NCI-H2107 (cell line): ENCODE results near the gene NRXN3.

Experiments
- DNase-seq: peaks from one replicate; lab custom pipeline; 2025; lab: John Stamatoyannopoulos, UW

Gene NRXN3

DNA sequence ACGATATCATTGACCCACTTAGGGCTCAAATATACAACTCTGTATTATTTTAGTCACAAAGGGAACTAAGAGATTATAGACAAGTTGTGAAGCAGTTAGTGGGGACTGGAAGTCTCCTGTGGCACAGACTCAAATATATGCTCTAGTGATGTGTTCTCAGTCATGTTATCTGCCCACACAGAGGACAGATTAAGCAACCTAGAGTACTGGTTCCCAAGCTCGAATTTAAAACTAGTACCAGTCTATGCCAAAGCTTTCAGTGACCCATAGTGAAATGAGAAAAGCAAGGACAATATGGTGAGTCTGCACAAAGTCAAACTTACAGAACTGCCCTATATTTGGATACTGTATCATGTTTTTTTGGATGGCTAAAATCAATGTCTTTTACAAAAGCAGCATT is 1651.9 kb downstream of the NRXN3 start:
- DNase-seq = no peak

- no peak for DNase-seq
These were observed 1654.9 kb downstream of the NRXN3 start for GRCh38 chr14:79825046-79825521.

DNA sequence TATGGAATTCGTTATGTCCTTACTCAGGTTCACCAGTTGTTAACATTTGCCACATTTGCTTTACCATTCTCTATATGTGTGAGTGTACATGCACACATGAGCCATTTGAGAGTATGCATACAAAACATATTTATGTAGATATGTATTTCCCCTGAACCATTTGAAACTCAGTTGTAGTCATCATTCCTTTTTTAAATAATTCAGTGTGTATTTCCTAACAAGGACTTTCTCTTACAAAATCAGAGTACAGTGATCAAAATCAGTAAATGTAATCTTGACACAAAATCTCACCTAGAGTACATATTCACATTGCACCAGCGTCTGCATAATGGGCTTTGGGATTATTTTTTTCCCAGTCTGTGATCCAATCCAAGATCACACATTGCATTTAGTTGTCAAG is 1656.2 kb downstream of the NRXN3 start:
- no peak for DNase-seq

GRCh38 chr14:79829405-79830166 is 1659.4 kb downstream of the NRXN3 start:
- DNase-seq = no peak

- no peak for DNase-seq
These were observed 1661.2 kb downstream of the NRXN3 start for GRCh38 chr14:79831195-79831892.

DNA sequence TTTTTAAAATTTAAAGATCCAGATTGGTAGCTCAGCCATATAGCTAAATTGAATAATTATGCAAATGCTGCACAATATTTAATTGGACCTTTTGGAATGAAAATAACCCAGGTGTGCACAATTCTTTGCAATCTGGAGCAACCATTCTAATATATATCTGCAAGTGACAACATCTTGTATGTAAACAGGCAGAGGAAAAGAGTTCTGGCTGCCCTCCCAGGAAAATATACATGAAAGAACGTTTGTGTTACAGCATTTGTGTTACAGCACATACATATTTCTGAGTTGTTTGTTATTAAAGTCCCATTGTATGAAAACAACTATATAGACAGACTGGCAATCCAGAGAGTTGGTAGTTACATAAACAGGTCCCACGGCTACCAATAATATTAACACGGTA is 1663.6 kb downstream of the NRXN3 start:
- DNase-seq = no peak

GRCh38 chr14:79834868-79835267 is 1664.7 kb downstream of the NRXN3 start:
- no peak for DNase-seq

- no peak for DNase-seq
These were observed 1666.4 kb downstream of the NRXN3 start for GRCh38 chr14:79836577-79836976.

DNA sequence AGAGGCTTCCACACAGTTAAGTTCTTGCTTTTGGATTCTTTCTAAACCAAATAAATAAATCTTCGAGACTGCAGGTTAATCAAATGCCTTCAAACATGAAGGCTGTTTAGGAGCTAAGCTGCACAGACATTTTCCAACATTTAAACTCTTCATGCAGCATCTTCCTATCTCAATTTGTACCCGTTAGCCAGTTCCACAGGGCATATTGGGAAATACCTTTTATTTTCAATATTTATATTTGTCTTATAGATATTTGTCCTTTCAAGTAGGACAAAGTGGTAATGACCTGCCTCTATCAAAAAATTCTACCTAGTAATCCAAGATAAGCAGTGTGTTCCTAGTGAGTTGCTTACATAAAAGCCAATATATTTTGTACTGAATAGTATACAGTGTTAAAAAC is 1667.5 kb downstream of the NRXN3 start:
- no peak for DNase-seq

DNA sequence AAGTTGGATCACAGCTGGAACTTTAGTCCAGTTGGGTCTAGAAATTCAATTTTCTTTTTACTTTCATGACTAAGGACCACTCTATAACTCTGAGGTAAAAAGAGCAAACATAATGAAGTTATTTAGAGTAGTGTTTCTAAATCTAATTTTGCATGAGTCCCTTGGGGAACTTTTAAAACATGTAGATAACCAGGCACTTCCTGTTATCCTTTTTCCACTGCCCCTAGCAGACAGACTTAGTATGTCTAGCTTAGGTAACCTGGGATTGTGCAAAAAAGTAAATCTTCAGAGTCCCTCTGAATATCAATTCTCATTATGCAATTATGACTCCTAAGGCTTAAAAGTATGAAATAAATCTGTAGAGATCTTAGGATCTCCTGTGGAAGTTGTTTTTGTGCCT is 1669.9 kb downstream of the NRXN3 start:
- no peak for DNase-seq

DNA sequence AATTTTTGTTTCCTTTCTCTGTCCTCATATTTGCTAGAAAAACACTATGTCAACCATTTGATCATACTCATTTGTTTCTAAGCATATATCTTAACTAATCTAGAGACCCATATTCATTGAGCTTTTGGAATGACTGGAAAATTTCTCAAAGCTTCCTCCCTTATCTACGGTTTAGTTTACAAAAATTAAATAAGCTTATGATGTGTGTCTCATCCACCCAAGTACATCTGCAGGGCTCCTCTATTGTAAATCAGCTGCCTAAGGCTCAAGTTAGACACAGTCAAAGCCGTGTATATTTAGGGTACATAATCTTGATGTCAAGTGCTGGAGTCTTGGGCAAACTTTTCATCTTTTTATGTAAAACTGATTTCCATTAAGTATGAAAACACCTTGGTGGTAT is 1670.7 kb downstream of the NRXN3 start:
- no peak for DNase-seq

GRCh38 chr14:79841433-79841832 is 1671.3 kb downstream of the NRXN3 start:
- DNase-seq = no peak

- no peak for DNase-seq
These were observed 1672.1 kb downstream of the NRXN3 start for GRCh38 chr14:79842270-79842669.

GRCh38 chr14:79852950-79853744 is 1683.0 kb downstream of the NRXN3 start:
- DNase-seq = no peak

DNA sequence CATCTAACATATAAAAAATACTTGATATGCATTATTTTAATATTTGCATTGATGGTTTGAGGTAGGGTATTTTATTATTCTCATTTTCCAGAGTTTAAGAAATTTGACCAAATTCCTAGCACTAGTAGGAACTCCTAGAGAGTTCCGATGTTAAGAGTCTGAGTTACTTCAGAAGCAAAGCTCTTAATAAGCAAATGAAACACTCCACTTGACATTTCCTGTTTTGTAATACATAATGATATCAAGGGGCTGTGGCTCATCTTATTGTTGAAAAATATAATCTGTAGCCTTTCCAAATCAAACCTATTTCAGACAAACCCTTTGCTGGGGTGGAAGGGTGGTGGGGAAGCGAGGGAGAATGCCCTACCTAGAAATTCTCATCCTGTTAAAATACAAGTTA is 1685.6 kb downstream of the NRXN3 start:
- no peak for DNase-seq

DNA sequence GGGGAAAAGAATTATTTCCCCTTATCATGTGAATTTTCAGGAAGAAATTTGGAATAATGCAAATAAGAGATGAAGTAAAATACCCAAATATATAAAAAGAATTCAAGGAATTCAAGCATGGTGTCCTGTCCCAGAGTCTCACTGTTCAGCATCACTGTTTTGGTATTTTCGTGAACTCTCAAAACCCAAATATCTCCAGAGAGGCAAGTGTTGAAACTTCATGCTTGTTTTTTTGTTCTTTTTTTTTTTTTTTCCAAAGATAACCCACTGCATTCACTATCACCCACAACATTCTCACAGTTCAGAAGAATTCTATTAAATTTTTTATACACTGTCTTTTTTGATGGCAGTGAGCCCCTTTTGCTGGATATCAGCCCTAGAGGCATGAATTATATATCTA is 1686.2 kb downstream of the NRXN3 start:
- no peak for DNase-seq

DNA sequence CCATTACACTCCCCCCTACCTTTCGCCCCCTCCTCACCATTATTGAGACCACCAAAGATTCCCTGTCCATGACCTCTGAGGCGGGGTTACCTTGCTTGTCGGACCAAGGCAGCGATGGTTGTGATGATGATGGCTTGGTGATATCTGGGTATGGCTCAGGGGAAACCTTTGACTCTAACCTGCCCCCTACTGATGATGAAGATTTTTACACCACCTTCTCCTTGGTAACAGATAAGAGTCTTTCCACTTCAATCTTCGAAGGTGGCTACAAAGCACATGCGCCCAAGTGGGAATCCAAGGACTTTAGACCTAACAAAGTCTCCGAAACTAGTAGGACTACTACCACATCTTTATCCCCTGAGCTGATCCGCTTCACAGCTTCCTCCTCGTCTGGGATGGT is 1690.9 kb downstream of the NRXN3 start:
- DNase-seq = no peak

DNA sequence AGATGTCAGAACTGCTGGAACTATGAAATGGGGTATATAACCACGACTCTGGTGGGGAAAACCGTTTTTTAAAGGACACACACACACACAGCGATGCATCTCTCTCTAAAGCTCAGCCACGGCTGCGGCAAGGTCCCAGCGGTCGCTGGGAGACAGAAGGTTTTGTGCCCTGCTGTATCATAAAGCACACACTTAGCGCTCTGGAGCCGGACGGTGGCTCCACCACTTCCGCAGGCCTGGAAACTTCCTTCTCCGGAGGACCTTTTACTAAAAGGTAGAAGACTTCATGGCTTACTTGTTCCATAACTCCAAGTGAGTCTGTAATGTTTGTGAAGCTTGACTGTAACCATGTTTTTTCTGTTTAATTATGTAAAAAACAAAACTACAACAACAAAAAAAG is 1691.9 kb downstream of the NRXN3 start:
- DNase-seq = no peak

- DNase-seq = no peak
These were observed 1701.0 kb downstream of the NRXN3 start for GRCh38 chr14:79871136-79871535.

DNA sequence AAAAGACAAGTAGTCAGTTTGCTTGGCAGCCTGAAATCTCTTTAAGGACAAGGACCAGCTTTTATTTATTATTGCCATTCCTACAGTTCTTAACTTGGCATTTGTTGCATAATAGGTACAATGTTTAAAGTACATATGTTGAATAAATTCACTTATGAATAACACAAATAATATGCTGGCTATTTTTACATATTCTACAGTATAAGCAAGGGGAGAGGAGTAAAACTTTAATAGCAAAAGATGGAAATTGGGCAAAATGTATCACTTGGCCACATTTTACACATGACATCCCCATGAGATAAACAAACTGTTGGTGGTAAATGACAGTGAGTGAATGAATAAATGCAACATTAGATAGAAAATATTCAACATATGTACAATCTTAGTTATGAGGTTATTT is 1708.1 kb downstream of the NRXN3 start:
- no peak for DNase-seq

DNA sequence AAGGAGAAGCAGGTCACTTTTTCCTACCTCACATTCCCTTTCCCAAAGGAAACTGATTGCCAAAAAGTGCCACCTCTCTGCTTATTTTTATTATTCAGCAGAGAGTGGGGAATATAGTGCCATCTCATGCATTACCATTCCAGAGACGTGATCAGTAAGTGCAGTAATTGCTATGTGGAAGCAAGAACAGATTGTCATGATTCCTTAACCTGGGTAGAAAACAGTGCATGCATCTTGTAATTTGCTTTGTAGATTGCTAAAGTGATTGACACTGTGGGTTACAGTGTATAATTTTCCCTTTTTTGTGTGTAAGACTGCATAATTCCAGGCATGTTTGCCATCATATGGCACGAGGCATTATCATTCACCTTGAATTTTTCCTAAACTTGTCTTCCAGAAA is 1708.6 kb downstream of the NRXN3 start:
- no peak for DNase-seq

GRCh38 chr14:79881299-79881698 is 1711.1 kb downstream of the NRXN3 start:
- DNase-seq = no peak

DNA sequence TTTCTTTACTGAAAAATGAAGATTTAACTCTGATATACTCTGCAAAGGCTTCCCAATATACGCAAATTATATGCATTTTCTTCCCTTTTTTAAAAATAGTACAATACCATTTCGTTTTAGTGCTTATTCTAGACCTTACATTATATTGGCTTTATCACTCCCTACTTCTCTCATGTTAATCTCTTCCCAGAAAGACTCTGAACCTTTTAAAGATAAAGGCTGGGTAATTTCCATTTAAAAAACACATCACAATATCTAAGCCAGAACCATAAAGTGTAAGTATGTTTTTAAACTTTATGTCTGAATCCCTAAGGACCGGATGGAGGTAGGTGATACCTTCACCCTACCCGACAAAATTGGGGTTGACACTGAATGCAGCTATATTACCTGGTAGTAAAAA is 1720.4 kb downstream of the NRXN3 start:
- DNase-seq = no peak
